ENCODE data around the gene QRFP.

DNA sequence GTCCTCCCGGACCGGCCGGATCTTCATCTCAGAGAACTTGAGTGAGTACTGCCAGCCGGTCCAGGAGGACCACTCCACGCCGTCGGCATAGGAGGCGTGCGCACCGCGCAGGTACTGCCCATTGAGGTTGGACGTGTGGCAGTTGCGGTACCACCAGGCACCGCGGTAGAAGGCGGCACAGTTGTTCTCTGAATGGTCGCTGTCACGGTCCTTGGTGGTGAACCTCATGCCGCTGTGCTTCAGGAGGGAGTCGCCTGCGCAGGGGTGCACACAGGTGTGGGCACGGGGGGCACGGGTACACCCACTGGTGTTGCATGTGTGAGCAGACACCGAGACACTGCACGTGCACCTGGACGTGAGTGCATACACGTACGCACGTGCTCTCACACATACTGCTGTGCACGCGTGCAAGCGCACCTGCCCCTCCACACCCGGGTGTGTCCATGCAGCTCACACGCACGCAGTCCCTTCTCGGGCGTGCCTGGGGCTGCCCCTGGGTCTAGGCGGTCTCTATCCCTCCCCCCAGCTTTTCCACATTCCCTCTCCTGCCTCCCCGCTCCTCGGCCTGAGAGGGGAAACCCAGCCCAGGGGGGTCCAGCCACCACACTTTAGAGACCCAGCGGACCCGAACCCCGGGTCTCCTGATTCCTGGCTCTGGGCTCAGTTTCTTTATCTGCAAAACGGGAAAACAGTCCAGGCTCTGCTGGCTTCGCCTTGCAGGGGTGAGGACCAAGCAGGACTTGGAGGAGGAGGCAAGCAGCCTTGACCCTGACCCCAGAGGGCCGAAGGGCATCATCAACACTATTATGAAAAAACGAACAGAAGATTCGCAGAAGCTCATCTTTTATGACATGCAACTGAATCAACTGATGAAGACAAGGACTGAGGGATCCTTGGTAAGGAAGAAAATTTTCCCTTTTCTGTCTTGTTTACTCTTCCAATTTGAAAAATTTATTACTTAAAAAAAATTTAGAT, 7.7 kb upstream of the QRFP start:
- TF ChIP-seq, protein P1, sequence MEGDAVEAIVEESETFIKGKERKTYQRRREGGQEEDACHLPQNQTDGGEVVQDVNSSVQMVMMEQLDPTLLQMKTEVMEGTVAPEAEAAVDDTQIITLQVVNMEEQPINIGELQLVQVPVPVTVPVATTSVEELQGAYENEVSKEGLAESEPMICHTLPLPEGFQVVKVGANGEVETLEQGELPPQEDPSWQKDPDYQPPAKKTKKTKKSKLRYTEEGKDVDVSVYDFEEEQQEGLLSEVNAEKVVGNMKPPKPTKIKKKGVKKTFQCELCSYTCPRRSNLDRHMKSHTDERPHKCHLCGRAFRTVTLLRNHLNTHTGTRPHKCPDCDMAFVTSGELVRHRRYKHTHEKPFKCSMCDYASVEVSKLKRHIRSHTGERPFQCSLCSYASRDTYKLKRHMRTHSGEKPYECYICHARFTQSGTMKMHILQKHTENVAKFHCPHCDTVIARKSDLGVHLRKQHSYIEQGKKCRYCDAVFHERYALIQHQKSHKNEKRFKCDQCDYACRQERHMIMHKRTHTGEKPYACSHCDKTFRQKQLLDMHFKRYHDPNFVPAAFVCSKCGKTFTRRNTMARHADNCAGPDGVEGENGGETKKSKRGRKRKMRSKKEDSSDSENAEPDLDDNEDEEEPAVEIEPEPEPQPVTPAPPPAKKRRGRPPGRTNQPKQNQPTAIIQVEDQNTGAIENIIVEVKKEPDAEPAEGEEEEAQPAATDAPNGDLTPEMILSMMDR (IDR thresholded peaks at IDR 0.05): no peak
- TF ChIP-seq POLR2AphosphoS5 (IDR thresholded peaks at IDR 0.05) (no peak), POLR2A (IDR thresholded peaks at IDR 0.05) (no peak)

All from suprapubic skin (tissue), 4 donors.